SK-N-SH treated with all-trans-retinoic acid at 6 μM for 48 hours (cell line): ENCODE data around the gene NDOR1.
A peak's percentile ranks its signal among the peaks of the same experiment; 100 is the strongest.

Experiments used
- ATAC-seq: fragments of 200-7000 bp; cut with Tn5 transposase; 3 replicates; pipeline ENCODE4 v1.9.1; 2020; ENCODE audit warnings: mild to moderate bottlenecking, moderate library complexity
- ARNTL ChIP-seq: fragments of 450-650 bp; formaldehyde crosslinking; IDR thresholded peaks from 2 replicates; pipeline ENCODE4 v1.5.0; 2020; ENCODE audit warnings: low read depth, mild to moderate bottlenecking, moderate library complexity, borderline replicate concordance
- BACH2 ChIP-seq: fragments of 250-450 bp; sonication (Bioruptor Pico); IDR thresholded peaks from 2 replicates; pipeline ENCODE4 v1.9.0; 2021; ENCODE audit warnings: mild to moderate bottlenecking, borderline replicate concordance
- ESRRG ChIP-seq: fragments of 250-450 bp; sonication (Bioruptor Pico); IDR thresholded peaks from 2 replicates; pipeline ENCODE4 v1.6.1; 2021; ENCODE audit warnings: mild to moderate bottlenecking
- GLIS3 ChIP-seq: fragments of 250-450 bp; sonication (Bioruptor Pico); IDR thresholded peaks from 2 replicates; pipeline ENCODE4 v1.5.0; 2020; ENCODE audit warnings: mild to moderate bottlenecking, moderate library complexity
- ISL1 ChIP-seq: fragments of 250-450 bp; sonication (Bioruptor Pico); IDR thresholded peaks from 2 replicates; pipeline ENCODE4 v2.1.2; 2022; ENCODE audit warnings: mild to moderate bottlenecking, moderate library complexity
- OSR1 ChIP-seq: fragments of 250-450 bp; sonication (Bioruptor Pico); IDR thresholded peaks from 2 replicates; pipeline ENCODE4 v1.8.0; 2022; ENCODE audit warnings: moderate library complexity, mild to moderate bottlenecking, inconsistent platforms
- PATZ1 ChIP-seq: fragments of 250-450 bp; sonication (Bioruptor Pico); IDR thresholded peaks from 2 replicates; pipeline ENCODE4 v1.8.0; 2020; ENCODE audit warnings: mild to moderate bottlenecking, moderate library complexity, borderline replicate concordance
- POU6F1 ChIP-seq: fragments of 250-450 bp; sonication (Bioruptor Pico); IDR thresholded peaks from 2 replicates; pipeline ENCODE4 v1.8.0; 2021; ENCODE audit warnings: low read depth, mild to moderate bottlenecking, moderate library complexity, borderline replicate concordance
- PPARA ChIP-seq: fragments of 250-450 bp; sonication (Bioruptor Pico); IDR thresholded peaks from 2 replicates; pipeline ENCODE4 v1.5.0; 2020; ENCODE audit warnings: mild to moderate bottlenecking, borderline replicate concordance
- RARB ChIP-seq: fragments of 250-450 bp; sonication (Bioruptor Pico); IDR thresholded peaks from 2 replicates; pipeline ENCODE4 v1.8.0; 2021; ENCODE audit warnings: mild to moderate bottlenecking, moderate library complexity
- TCF4 ChIP-seq: fragments of 250-450 bp; sonication (Bioruptor Pico); IDR thresholded peaks from 2 replicates; pipeline ENCODE4 v1.8.0; 2021; ENCODE audit warnings: mild to moderate bottlenecking, moderate library complexity, borderline replicate concordance
- TOX ChIP-seq: fragments of 250-450 bp; sonication (Bioruptor Pico); IDR thresholded peaks from 2 replicates; pipeline ENCODE4 v1.8.0; 2021; ENCODE audit warnings: mild to moderate bottlenecking, moderate library complexity, borderline replicate concordance
- ZC3H10 ChIP-seq: fragments of 250-450 bp; sonication (Bioruptor Pico); IDR thresholded peaks from 2 replicates; pipeline ENCODE4 v1.5.1; 2021; ENCODE audit warnings: mild to moderate bottlenecking, moderate library complexity
- ZFP3 ChIP-seq: fragments of 250-450 bp; sonication (Bioruptor Pico); IDR thresholded peaks from 2 replicates; pipeline ENCODE4 v1.5.0; 2020; ENCODE audit warnings: mild to moderate bottlenecking, moderate library complexity
- ZFP30 ChIP-seq: fragments of 450-650 bp; formaldehyde crosslinking; IDR thresholded peaks from 2 replicates; pipeline ENCODE4 v1.5.0; 2022; ENCODE audit warnings: mild to moderate bottlenecking, moderate library complexity
- ZNF70 ChIP-seq: fragments of 450-650 bp; formaldehyde crosslinking; IDR thresholded peaks from 2 replicates; pipeline ENCODE4 v1.5.0; 2020; ENCODE audit warnings: mild to moderate bottlenecking, moderate library complexity
- ZNF8 ChIP-seq: fragments of 450-650 bp; formaldehyde crosslinking; IDR thresholded peaks from 2 replicates; pipeline ENCODE4 v1.5.0; 2020; ENCODE audit warnings: mild to moderate bottlenecking, moderate library complexity
- TF ChIP-seq, protein P1 (sequence below): fragments of 250-450 bp; sonication (Bioruptor Pico); IDR thresholded peaks from 2 replicates; pipeline ENCODE4 v1.5.1; 2020; ENCODE audit warnings: low read depth, mild to moderate bottlenecking, moderate library complexity

The NDOR1 gene

DNA sequence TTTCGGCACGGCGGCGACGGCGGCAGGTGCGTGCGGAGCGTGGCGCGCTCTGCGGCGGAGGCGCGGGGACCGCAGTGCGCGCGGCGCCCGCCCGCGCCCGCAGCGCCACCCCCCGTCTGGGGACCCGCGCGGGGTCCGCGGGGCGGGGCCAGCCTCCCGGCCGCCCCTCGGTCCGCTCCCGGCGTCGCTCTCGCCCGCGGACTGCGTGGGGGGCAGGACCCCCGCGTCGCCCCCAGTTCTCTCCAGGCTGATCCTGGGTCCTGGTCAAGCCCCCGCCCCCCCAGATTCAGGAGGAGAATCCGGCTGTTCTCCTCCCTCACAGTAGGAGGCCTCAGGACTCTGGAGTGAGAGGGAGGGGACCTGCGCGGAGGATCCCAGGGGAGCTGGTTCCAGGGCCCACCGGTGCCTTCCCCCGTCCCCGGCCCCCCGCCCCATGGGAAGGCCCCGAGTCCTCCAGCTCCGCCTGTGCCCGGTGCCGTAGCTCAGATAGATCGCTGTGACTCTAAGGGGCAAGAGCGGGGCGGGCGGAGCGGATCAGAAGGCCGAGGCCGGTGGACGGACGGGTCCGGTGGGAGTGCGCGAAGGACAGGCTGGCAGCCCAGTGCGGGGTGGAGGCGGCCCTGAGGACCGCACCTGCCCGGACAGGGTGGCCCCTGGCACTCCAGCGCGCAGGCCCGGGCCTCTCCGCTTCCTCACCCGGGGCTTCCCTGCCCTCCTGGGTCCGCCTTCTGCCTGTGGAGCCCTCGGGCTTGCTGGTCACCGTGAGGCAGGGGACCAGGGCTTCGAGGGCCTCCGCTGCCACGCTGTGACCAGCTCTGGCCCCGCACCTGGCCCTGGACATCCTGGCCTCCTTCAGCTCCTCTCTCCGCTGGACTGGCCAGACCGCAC is 16.9 kb downstream of the NDOR1 start, which contains the start of gene RNF208:
RNF208 (minus strand) TSS at position 51 of the 888 bp plus-strand sequence. CDS start 1,028 bp downstream, outside the sequence.
- TF ChIP-seq PATZ1 (no peak), BACH2 (no peak), ZC3H10 (no peak), ISL1 (CRISPR knock-in tag) (no peak), ZFP3 (CRISPR knock-in tag) (no peak)
- ATAC-seq: peak; percentile 7

DNA sequence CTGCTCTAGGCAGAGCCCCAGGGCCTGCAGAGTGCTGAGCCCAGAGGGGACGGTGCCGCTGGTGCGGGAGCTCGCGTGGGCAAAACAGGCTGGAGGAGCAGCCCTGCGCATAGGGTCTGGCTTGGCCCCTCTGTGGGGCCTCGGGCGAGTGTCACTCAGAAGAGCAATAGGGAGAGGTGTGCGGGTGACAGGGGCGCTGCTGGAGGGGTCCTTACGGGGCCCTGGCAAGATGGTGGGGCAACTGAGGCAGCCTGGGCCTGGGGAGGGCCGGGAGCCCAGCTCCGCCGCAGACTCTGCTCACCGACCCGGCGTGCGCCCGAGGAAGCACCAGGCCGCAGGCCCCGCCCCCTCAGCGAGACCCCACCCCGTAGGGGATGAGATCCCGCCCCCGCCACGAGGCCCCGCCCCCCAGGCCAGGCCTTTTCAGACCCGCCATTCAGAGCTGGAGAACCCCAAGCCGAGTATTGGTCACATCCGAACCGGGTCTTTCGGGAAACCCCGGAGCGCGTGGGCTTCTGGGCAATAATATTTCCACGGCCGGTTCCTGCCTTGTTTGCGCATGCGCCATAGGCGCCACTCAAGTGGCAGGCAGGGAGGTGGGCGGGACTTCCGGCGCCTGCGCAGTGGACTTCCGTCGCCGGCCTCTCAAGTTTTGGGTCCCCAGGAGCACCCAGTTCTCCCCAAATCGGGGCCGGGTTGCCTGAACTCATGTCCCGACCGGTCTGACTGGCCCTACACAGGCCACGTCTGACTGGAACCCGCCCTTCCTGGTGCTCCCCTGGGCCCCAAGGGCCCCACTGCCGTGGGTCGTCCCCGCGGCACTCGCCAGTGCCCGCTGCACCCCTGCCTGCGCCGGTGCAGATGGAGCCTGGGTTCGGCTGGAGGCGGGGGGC is 17.8 kb downstream of the NDOR1 start:
- no peak for TF ChIP-seq POU6F1 (CRISPR knock-in tag)
- TF ChIP-seq ZNF8 (CRISPR knock-in tag): no peak
- TF ChIP-seq GLIS3 (CRISPR knock-in tag): 0 out of 2 replicates have a peak, but pooled peaks have one; percentile 19
- peak; percentile 78 for ATAC-seq

DNA sequence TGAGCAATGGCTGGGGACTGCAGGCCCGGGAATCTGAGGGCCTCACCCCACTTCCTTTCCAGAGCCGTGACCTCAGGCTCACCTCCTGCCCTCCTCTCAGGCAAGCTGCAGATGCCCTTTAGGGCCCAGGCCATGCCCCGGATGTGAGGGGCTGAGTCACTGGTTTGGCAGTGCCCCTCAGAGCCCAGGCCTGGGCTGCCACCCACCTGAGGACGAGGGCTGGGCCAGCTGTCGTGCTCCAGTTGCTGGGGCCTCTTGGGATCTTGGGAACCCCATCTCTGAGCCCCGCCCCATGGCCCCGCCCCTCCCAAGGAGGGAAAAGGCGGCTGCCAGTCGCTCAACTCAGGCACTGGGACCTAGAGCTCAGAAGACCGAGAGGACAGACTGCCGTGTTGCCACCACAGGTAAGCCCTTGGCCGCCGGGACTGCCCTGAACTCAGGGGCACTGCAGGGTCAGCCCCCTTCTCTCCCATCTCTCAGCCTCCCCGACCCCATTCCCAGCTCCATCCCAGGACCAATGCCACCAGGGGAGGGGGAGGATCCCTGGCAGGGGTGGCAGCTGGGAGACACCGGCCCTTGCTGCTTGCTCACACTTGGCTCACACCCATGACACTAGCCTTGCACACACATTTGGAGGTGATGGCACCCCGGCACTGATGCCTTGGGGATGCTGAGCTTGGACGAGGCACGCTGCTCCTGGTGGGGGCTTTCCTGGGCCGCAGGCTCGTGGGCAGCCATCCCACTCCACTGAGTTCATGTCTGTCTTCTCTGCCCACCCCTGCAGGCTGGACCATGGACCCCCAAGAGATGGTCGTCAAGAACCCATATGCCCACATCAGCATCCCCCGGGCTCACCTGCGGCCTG is 19.6 kb downstream of the NDOR1 start, which contains the start of gene CYSRT1:
CYSRT1 (plus strand) TSS at position 345 of the 865 bp plus-strand sequence; CDS start at position 793, 448 bp downstream.
- no peak for TF ChIP-seq OSR1
- no peak for TF ChIP-seq ZC3H10
- TF ChIP-seq BACH2: no peak
- no peak for TF ChIP-seq TCF4 (CRISPR knock-in tag)
- TF ChIP-seq PPARA: no peak
- no peak for TF ChIP-seq GLIS3 (CRISPR knock-in tag)
- TF ChIP-seq ESRRG: no peak
- no peak for TF ChIP-seq ISL1 (CRISPR knock-in tag)
- TF ChIP-seq RARB: no peak
- no peak for TF ChIP-seq ARNTL (CRISPR knock-in tag)
- ATAC-seq: no peak

GRCh38 chr9:137225699-137226331 is 20.3 kb downstream of the NDOR1 start:
- ATAC-seq: no peak
- TF ChIP-seq BACH2 (no peak), ZFP30 (CRISPR knock-in tag) (no peak), ZNF70 (CRISPR knock-in tag) (no peak), ZC3H10 (no peak), ESRRG (no peak), ISL1 (CRISPR knock-in tag) (no peak), ARNTL (CRISPR knock-in tag) (no peak), ZNF8 (CRISPR knock-in tag) (no peak), TCF4 (CRISPR knock-in tag) (no peak), TOX (CRISPR knock-in tag) (no peak), OSR1 (no peak), ZFP3 (CRISPR knock-in tag) (no peak), GLIS3 (CRISPR knock-in tag) (no peak), PATZ1 (no peak), PPARA (no peak)
- TF ChIP-seq, protein P1, sequence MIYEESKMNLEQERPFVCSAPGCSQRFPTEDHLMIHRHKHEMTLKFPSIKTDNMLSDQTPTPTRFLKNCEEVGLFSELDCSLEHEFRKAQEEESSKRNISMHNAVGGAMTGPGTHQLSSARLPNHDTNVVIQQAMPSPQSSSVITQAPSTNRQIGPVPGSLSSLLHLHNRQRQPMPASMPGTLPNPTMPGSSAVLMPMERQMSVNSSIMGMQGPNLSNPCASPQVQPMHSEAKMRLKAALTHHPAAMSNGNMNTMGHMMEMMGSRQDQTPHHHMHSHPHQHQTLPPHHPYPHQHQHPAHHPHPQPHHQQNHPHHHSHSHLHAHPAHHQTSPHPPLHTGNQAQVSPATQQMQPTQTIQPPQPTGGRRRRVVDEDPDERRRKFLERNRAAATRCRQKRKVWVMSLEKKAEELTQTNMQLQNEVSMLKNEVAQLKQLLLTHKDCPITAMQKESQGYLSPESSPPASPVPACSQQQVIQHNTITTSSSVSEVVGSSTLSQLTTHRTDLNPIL: no peak
